ENCODE measurements around the gene HUS1B. TPM values are rescaled to one million over a fixed set of nuclear protein-coding genes. Genes with fewer than 3 reads are reported as not detected.

The HUS1B gene
- total and polyA plus RNA-seq, 9 donors = 0.46 to 3.6 (median 1.00) TPM; not detected in 1

- intact Hi-C loops (cut with DNase I) = no loop called here
- H3K4me3 ChIP-seq = no peak overlapping the region
- H3K27me3 ChIP-seq = no peaks in the 10 kb centered on the region
- no peak for DNase-seq
- WGBS, 3 donors = 47 to 61% (median 59%) methylated on average over 2 of the region's 2 CpGs
- TF ChIP-seq EP300 (IDR thresholded peaks at IDR 0.05) (no peak), POLR2A (IDR thresholded peaks at IDR 0.05) (no peak), CTCF (IDR thresholded peaks at IDR 0.05) (no peak)
- H3K27ac ChIP-seq = no peak overlapping the region
- no peaks in the 10 kb centered on the region for H3K36me3 ChIP-seq
- peaks cover 5% of the 10 kb centered on the region for H3K4me1 ChIP-seq (ENCODE audit: insufficient read depth)
- H3K9me3 ChIP-seq = no peaks in the 10 kb centered on the region
These were observed 32.3 kb upstream of the HUS1B start for GRCh38 chr6:689223-689622.

- no peak overlapping the region for H3K27ac ChIP-seq
- TF ChIP-seq POLR2A (IDR thresholded peaks at IDR 0.05) (no peak), CTCF (IDR thresholded peaks at IDR 0.05) (no peak), EP300 (IDR thresholded peaks at IDR 0.05) (no peak)
- intact Hi-C loops (cut with DNase I) = no loop called here
- no peak overlapping the region for H3K4me3 ChIP-seq
- no peaks in the 10 kb centered on the region for H3K27me3 ChIP-seq
- no peaks in the 10 kb centered on the region for H3K9me3 ChIP-seq
- peaks cover 2% of the 10 kb centered on the region for H3K4me1 ChIP-seq (ENCODE audit: insufficient read depth)
- no peak for DNase-seq
- no peaks in the 10 kb centered on the region for H3K36me3 ChIP-seq
- 92 to 93% (median 92%) methylated on average over 3 of the region's 3 CpGs for WGBS, 3 donors
These were observed 29.6 kb upstream of the HUS1B start for GRCh38 chr6:686497-686896.

GRCh38 chr6:684831-685636 lies 28.1 kb upstream of the HUS1B start:
- H3K4me1 ChIP-seq (ENCODE audit: insufficient read depth) = peaks cover 2% of the 10 kb centered on the region
- intact Hi-C loops (cut with DNase I) = no loop called here
- H3K27ac ChIP-seq = no peak overlapping the region
- H3K9me3 ChIP-seq = no peaks in the 10 kb centered on the region
- no peak overlapping the region for H3K4me3 ChIP-seq
- WGBS, 3 donors = 90 to 94% (median 91%) methylated on average over 6 of the region's 6 CpGs
- H3K36me3 ChIP-seq = no peaks in the 10 kb centered on the region
- DNase-seq = no peak
- TF ChIP-seq EP300 (IDR thresholded peaks at IDR 0.05) (no peak), CTCF (IDR thresholded peaks at IDR 0.05) (no peak), POLR2A (IDR thresholded peaks at IDR 0.05) (no peak)
- H3K27me3 ChIP-seq = no peaks in the 10 kb centered on the region

GRCh38 chr6:683742-684440 lies 27.0 kb upstream of the HUS1B start:
- Histone ChIP-seq H3K9me3 (no peaks in the 10 kb centered on the region), H3K27me3 (no peaks in the 10 kb centered on the region), H3K36me3 (no peaks in the 10 kb centered on the region), H3K27ac (no peak overlapping the region), H3K4me3 (peak overlapping the region; percentile 3), H3K4me1 (ENCODE audit: insufficient read depth) (peaks cover 2% of the 10 kb centered on the region)
- WGBS, 3 donors = 4 to 5% (median 5%) methylated on average over 15 of the region's 15 CpGs
- DNase-seq = peak in 1 of 5 donors; percentile 28
- TF ChIP-seq CTCF (IDR thresholded peaks at IDR 0.05) = no peak
- no peak for TF ChIP-seq POLR2A (IDR thresholded peaks at IDR 0.05)
- no peak for TF ChIP-seq EP300 (IDR thresholded peaks at IDR 0.05)
- intact Hi-C loops (cut with DNase I) = no loop called here
